SK-N-SH treated with all-trans-retinoic acid at 6 μM for 48 hours (cell line): ENCODE data around the gene NDUFV3.
A peak's percentile ranks its signal among the peaks of the same experiment; 100 is the strongest.

Experiments used
- ARNTL ChIP-seq: fragments of 450-650 bp; formaldehyde crosslinking; IDR thresholded peaks from 2 replicates; pipeline ENCODE4 v1.5.0; 2020; ENCODE audit warnings: low read depth, mild to moderate bottlenecking, moderate library complexity, borderline replicate concordance
- ESRRG ChIP-seq: fragments of 250-450 bp; sonication (Bioruptor Pico); IDR thresholded peaks from 2 replicates; pipeline ENCODE4 v1.6.1; 2021; ENCODE audit warnings: mild to moderate bottlenecking
- ISL1 ChIP-seq: fragments of 250-450 bp; sonication (Bioruptor Pico); IDR thresholded peaks from 2 replicates; pipeline ENCODE4 v2.1.2; 2022; ENCODE audit warnings: mild to moderate bottlenecking, moderate library complexity
- OSR1 ChIP-seq: fragments of 250-450 bp; sonication (Bioruptor Pico); IDR thresholded peaks from 2 replicates; pipeline ENCODE4 v1.8.0; 2022; ENCODE audit warnings: moderate library complexity, mild to moderate bottlenecking, inconsistent platforms
- PATZ1 ChIP-seq: fragments of 250-450 bp; sonication (Bioruptor Pico); IDR thresholded peaks from 2 replicates; pipeline ENCODE4 v1.8.0; 2020; ENCODE audit warnings: mild to moderate bottlenecking, moderate library complexity, borderline replicate concordance
- PPARA ChIP-seq: fragments of 250-450 bp; sonication (Bioruptor Pico); IDR thresholded peaks from 2 replicates; pipeline ENCODE4 v1.5.0; 2020; ENCODE audit warnings: mild to moderate bottlenecking, borderline replicate concordance
- RARB ChIP-seq: fragments of 250-450 bp; sonication (Bioruptor Pico); IDR thresholded peaks from 2 replicates; pipeline ENCODE4 v1.8.0; 2021; ENCODE audit warnings: mild to moderate bottlenecking, moderate library complexity
- SNAI2 ChIP-seq: fragments of 250-450 bp; sonication (Bioruptor Pico); IDR thresholded peaks from 2 replicates; pipeline ENCODE4 v1.5.0; 2020; ENCODE audit warnings: mild to moderate bottlenecking, moderate library complexity
- ZFP3 ChIP-seq: fragments of 250-450 bp; sonication (Bioruptor Pico); IDR thresholded peaks from 2 replicates; pipeline ENCODE4 v1.5.0; 2020; ENCODE audit warnings: mild to moderate bottlenecking, moderate library complexity
- ZFP30 ChIP-seq: fragments of 450-650 bp; formaldehyde crosslinking; IDR thresholded peaks from 2 replicates; pipeline ENCODE4 v1.5.0; 2022; ENCODE audit warnings: mild to moderate bottlenecking, moderate library complexity
- ZNF565 ChIP-seq: fragments of 450-650 bp; formaldehyde crosslinking; conservative IDR thresholded peaks from 2 replicates; pipeline ENCODE4 v1.5.0; 2020; ENCODE audit warnings: low read depth, mild to moderate bottlenecking, moderate library complexity
- ZNF8 ChIP-seq: fragments of 450-650 bp; formaldehyde crosslinking; IDR thresholded peaks from 2 replicates; pipeline ENCODE4 v1.5.0; 2020; ENCODE audit warnings: mild to moderate bottlenecking, moderate library complexity

GRCh38 chr21:42892931-42893755, at the start of gene NDUFV3:
- TF ChIP-seq ZNF565 (no peak), PPARA (CRISPR knock-in tag) (no peak), ZNF8 (CRISPR knock-in tag) (no peak), RARB (CRISPR knock-in tag) (no peak), PATZ1 (CRISPR knock-in tag) (peak; percentile 61), ARNTL (CRISPR knock-in tag) (no peak), SNAI2 (no peak), ESRRG (no peak), OSR1 (CRISPR knock-in tag) (no peak), ISL1 (no peak), ZFP3 (CRISPR knock-in tag) (peak; percentile 96), ZFP30 (CRISPR knock-in tag) (no peak)
